ENCODE data around the gene CHML.

DNA sequence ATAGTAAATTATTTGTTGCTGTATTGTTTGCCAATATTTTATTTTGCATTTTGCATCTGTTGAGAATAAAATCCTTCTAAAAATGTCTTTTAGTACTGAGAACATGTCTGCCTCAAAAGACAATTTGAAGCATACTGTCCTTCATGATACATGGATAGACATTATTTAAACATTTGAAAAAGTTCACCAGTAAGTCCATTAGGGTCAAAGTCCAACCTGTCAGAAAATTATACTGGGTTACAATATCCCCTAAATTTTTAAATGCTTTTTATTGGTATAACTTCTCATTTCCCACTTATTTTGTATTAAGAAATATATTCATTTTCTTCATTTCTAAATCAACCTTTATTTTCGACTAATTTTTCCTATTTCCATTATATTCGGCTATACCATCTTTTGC lies 9.3 kb downstream of the CHML start:
- TF ChIP-seq EP300 (IDR thresholded peaks at IDR 0.05; ENCODE audit: low read depth), result no peak
- no peak for TF ChIP-seq POLR2AphosphoS5 (IDR thresholded peaks at IDR 0.05)
